Tibial artery (tissue), 4 donors: ENCODE data around the gene PCED1B.

ENCODE experiments used
- DNase-seq, 2 donors: peaks; one replicate each; pipeline ENCODE4 v3.0.0-alpha.2; 2019
- H3K27ac ChIP-seq, 2 donors: fragments of 200-600 bp; sonication (generic) in 1 of 2; 1 replicate in 1 of 2; 2 replicates in 1 of 2; pipeline ENCODE4 v1.5.1; 2018 to 2019; ENCODE audit warnings: mild to moderate bottlenecking in 1 of 2
- H3K27me3 ChIP-seq, 2 donors: fragments of 200-600 bp; sonication (generic) in 1 of 2; one replicate each; pipeline versions ENCODE4 v1.5.1 to v1.6.0; 2016 to 2019
- H3K36me3 ChIP-seq, 3 donors: fragments of 200-600 bp; sonication (generic) in 2 of 3; one replicate each; pipeline ENCODE4 v1.5.1; 2016 to 2019; ENCODE audit warnings: mild to moderate bottlenecking in 2 of 3
- H3K4me1 ChIP-seq, 4 donors: fragments of 200-600 bp; sonication (generic) in 2 of 4; 1 replicate in 3 of 4; 2 replicates in 1 of 4; pipeline ENCODE4 v1.5.1; 2016 to 2019
- H3K4me3 ChIP-seq, 2 donors: fragments of 200-600 bp; sonication (generic) in 1 of 2; 1 replicate in 1 of 2; 2 replicates in 1 of 2; pipeline ENCODE4 v1.5.1; 2018 to 2019; ENCODE audit warnings: mild to moderate bottlenecking in 2 of 2
- H3K9me3 ChIP-seq, 3 donors: fragments of 200-600 bp; sonication (generic) in 1 of 3; one replicate each; pipeline ENCODE4 v1.5.1; 2016 to 2019
- CTCF ChIP-seq, 2 experiments: fragments of 200-600 bp in 1 of 2; fragments of 450-650 bp in 1 of 2; IDR thresholded peaks; one replicate each; pipeline ENCODE4 v1.5.1; 2017 to 2019; ENCODE audit warnings: antibody characterized with exemption in 2 of 2, mild to moderate bottlenecking in 1 of 2, moderate library complexity in 1 of 2
- intact Hi-C: fragments of 100-400 bp; cut with DNase I; formaldehyde crosslinking; loops from one replicate; pipeline ENCODE4 v1.15.0; 2023; ENCODE audit warnings: low total_unique reads

PCED1B gene

GRCh38 chr12:47131011-47131410 is 51.6 kb downstream of the PCED1B start:
- no peaks in the 10 kb centered on the region for H3K27me3 ChIP-seq
- no peaks in the 10 kb centered on the region for H3K4me1 ChIP-seq
- H3K36me3 ChIP-seq, result no peaks in the 10 kb centered on the region
- intact Hi-C loops, result no loop called here
- H3K9me3 ChIP-seq, result no peaks in the 10 kb centered on the region
- no peak overlapping the region for H3K4me3 ChIP-seq
- no peak for DNase-seq
- no peak overlapping the region for H3K27ac ChIP-seq
- TF ChIP-seq CTCF (IDR thresholded peaks at IDR 0.05), result no peak

GRCh38 chr12:47134005-47134404 is 54.6 kb downstream of the PCED1B start:
- peaks cover 0 to 11% (median 2%) of the 10 kb centered on the region in 4 donors for H3K4me1 ChIP-seq
- no peak for DNase-seq
- H3K9me3 ChIP-seq, result no peaks in the 10 kb centered on the region
- no peaks in the 10 kb centered on the region for H3K27me3 ChIP-seq
- no peak for TF ChIP-seq CTCF (IDR thresholded peaks at IDR 0.05)
- no peak overlapping the region for H3K4me3 ChIP-seq
- no peaks in the 10 kb centered on the region for H3K36me3 ChIP-seq
- no peak overlapping the region for H3K27ac ChIP-seq
- intact Hi-C loops, result no loop called here

GRCh38 chr12:47135578-47135977 is 56.2 kb downstream of the PCED1B start:
- DNase-seq, result no peak
- H3K36me3 ChIP-seq, result no peaks in the 10 kb centered on the region
- no peak overlapping the region for H3K27ac ChIP-seq
- H3K27me3 ChIP-seq, result no peaks in the 10 kb centered on the region
- H3K4me3 ChIP-seq, result no peak overlapping the region
- no peaks in the 10 kb centered on the region for H3K9me3 ChIP-seq
- peaks cover 0 to 11% (median 2%) of the 10 kb centered on the region in 4 donors for H3K4me1 ChIP-seq
- intact Hi-C loops, result no loop called here
- TF ChIP-seq CTCF (IDR thresholded peaks at IDR 0.05), result no peak

- TF ChIP-seq CTCF (IDR thresholded peaks at IDR 0.05), result no peak
- peaks cover 0 to 7% (median 6%) of the 10 kb centered on the region in 3 donors for H3K36me3 ChIP-seq
- intact Hi-C loops, result no loop called here
- no peaks in the 10 kb centered on the region for H3K27me3 ChIP-seq
- H3K4me3 ChIP-seq, result no peak overlapping the region
- H3K27ac ChIP-seq, result no peak overlapping the region
- no peaks in the 10 kb centered on the region for H3K9me3 ChIP-seq
- peaks cover 0 to 11% (median 2%) of the 10 kb centered on the region in 4 donors for H3K4me1 ChIP-seq
- no peak for DNase-seq
These were observed 59.7 kb downstream of the PCED1B start for GRCh38 chr12:47139000-47139681.

- Histone ChIP-seq H3K36me3 (peaks cover 0 to 7% (median 6%) of the 10 kb centered on the region in 3 donors), H3K4me3 (no peak overlapping the region), H3K27me3 (no peaks in the 10 kb centered on the region), H3K9me3 (no peaks in the 10 kb centered on the region), H3K4me1 (peaks cover 0 to 11% (median 2%) of the 10 kb centered on the region in 4 donors), H3K27ac (no peak overlapping the region)
- no peak for DNase-seq
- intact Hi-C loops, result no loop called here
- no peak for TF ChIP-seq CTCF (IDR thresholded peaks at IDR 0.05)
These were observed 62.0 kb downstream of the PCED1B start for GRCh38 chr12:47141459-47141858.
